Uterus (tissue), 2 donors: ENCODE measurements around the gene OR4K15.

ENCODE experiments used
- POLR2A ChIP-seq, 2 donors: fragments of 450-650 bp; IDR thresholded peaks; one replicate each; pipeline ENCODE4 v1.6.1; 2016; ENCODE audit warnings: antibody characterized with exemption in 2 of 2, mild to moderate bottlenecking in 1 of 2, moderate library complexity in 1 of 2
- TF ChIP-seq, protein P1 (sequence below), 4 experiments: fragments of 200-600 bp in 2 of 4; fragments of 450-650 bp in 2 of 4; sonication (generic) in 2 of 4; IDR thresholded peaks; one replicate each; pipeline ENCODE4 v1.5.1; 2016 to 2019; ENCODE audit warnings: antibody characterized with exemption in 4 of 4, mild to moderate bottlenecking in 2 of 4, moderate library complexity in 1 of 4

DNA sequence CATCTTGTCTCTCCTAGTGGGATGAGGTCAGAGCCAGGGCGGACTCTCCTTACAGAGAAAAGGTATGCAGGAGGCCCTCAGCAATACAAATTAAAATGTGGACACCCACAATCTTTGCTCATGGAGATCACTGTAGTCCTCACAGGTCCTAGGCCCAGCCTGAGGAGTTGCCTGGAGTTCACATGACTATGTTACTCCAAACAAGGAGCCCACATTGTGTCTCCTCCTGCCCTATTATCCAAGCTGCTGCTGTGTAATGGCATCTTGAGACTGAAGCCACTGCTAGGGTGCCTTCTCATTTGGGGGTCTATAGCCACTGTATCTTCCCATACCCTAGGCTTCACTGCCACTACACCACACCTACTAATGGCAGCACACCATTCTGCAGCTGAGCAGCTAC is 33.7 kb upstream of the OR4K15 start:
- TF ChIP-seq POLR2A (IDR thresholded peaks at IDR 0.05), result no peak
- TF ChIP-seq, protein P1, sequence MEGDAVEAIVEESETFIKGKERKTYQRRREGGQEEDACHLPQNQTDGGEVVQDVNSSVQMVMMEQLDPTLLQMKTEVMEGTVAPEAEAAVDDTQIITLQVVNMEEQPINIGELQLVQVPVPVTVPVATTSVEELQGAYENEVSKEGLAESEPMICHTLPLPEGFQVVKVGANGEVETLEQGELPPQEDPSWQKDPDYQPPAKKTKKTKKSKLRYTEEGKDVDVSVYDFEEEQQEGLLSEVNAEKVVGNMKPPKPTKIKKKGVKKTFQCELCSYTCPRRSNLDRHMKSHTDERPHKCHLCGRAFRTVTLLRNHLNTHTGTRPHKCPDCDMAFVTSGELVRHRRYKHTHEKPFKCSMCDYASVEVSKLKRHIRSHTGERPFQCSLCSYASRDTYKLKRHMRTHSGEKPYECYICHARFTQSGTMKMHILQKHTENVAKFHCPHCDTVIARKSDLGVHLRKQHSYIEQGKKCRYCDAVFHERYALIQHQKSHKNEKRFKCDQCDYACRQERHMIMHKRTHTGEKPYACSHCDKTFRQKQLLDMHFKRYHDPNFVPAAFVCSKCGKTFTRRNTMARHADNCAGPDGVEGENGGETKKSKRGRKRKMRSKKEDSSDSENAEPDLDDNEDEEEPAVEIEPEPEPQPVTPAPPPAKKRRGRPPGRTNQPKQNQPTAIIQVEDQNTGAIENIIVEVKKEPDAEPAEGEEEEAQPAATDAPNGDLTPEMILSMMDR (IDR thresholded peaks at IDR 0.05), result no peak
